GM10266 (cell line): ENCODE data around the gene SHANK3.
"Not testable (repeated sequence)": the region's sequence is repeated elsewhere in the genome, so short reads cannot be mapped to it uniquely, and the experiment has no call there.

ENCODE experiments used
- DNase-seq: peaks from one replicate; pipeline ENCODE4 v3.0.0; 2012; ENCODE audit errors: extremely low spot score
- TF ChIP-seq, protein P1 (sequence below): IDR thresholded peaks from 2 replicates; pipeline ENCODE4 v1.5.1; 2012; ENCODE audit warnings: mild to moderate bottlenecking, low read depth; ENCODE audit not compliant: control insufficient read depth, insufficient read depth; ENCODE audit errors: missing control alignments

SHANK3 gene

GRCh38 chr22:50627642-50628542 is 44.7 kb upstream of the SHANK3 start, which contains the start of gene ARSA:
ARSA (minus strand) TSS chr22:50628152; CDS start chr22:50627779, 373 bp downstream.
- DNase-seq, result peak; percentile 93
- TF ChIP-seq, protein P1, sequence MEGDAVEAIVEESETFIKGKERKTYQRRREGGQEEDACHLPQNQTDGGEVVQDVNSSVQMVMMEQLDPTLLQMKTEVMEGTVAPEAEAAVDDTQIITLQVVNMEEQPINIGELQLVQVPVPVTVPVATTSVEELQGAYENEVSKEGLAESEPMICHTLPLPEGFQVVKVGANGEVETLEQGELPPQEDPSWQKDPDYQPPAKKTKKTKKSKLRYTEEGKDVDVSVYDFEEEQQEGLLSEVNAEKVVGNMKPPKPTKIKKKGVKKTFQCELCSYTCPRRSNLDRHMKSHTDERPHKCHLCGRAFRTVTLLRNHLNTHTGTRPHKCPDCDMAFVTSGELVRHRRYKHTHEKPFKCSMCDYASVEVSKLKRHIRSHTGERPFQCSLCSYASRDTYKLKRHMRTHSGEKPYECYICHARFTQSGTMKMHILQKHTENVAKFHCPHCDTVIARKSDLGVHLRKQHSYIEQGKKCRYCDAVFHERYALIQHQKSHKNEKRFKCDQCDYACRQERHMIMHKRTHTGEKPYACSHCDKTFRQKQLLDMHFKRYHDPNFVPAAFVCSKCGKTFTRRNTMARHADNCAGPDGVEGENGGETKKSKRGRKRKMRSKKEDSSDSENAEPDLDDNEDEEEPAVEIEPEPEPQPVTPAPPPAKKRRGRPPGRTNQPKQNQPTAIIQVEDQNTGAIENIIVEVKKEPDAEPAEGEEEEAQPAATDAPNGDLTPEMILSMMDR, result peak; percentile 65

DNA sequence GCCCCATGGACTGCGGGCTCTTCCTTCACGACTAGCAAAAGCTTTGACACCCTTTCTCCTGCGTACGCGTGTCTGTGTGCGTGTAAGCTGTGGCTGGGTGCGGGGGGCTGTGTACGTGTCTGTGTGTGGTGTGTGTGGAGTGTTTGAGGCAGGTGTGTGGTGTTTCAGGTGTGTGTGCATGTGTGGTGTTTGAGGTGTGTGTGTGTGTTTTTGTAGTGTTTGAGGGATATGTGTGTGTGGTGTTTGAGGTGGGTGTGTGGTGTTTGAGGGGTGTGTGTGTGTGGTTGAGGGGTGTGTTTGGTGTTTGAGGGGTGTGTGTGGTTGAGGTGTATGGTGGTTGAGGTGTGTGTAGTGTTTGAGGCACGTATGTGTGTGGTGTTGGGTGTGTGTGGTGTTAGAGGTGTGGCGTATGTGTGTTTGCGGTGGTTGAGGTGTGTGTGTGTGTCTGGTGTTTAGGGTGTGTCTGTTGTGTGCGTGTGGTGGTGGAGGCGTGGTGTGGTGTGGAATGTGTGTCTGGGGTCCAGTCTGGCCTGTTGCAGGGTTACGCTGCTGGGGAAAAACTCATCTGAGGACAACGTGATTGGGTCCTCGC is 44.0 kb upstream of the SHANK3 start:
- TF ChIP-seq, protein P1, result no peak
- DNase-seq, result no peak

DNA sequence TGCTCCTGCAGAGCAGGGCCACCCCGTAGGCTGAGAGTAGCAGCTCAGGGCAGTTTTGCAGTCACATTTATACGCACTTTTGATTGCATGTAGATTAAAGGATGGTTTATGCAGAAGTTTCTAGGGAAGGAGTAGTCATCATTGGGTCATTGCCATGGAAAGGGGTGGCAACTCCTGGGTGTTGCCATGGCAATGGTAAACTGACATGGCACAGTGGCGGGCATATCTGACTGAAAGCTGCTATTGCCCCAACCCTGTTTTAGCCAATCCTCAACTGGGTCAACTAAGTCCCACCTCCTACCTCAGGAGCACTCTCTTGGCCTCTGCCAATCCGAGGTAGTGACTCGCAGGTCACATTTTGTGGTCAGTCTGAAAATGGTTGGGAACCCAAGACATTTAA is 42.2 kb upstream of the SHANK3 start:
- TF ChIP-seq, protein P1, result no peak
- DNase-seq, result no peak

DNA sequence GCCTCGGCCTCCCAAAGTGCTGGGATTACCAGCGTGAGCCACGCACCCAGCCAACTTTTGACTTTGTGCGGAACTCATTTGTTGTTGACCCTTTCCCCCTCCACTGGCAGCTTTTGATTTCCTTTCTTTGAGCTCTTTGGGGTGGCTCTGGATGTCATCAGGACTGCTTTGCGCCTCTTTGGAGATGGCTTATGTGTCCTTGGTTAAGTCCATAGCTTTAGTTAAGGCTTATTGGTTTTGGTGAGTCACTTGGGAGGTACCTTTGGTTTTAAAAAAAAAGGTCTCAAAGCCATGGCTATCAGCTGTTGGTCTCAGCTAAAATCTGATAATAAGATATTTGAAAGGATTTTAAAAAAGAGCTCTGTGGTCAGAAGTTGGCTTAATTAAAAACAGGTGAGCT is 39.5 kb upstream of the SHANK3 start:
- DNase-seq, result no peak
- TF ChIP-seq, protein P1, result no peak

GRCh38 chr22:50633771-50634170 is 38.9 kb upstream of the SHANK3 start:
- TF ChIP-seq, protein P1, result no peak
- DNase-seq, result no peak

DNA sequence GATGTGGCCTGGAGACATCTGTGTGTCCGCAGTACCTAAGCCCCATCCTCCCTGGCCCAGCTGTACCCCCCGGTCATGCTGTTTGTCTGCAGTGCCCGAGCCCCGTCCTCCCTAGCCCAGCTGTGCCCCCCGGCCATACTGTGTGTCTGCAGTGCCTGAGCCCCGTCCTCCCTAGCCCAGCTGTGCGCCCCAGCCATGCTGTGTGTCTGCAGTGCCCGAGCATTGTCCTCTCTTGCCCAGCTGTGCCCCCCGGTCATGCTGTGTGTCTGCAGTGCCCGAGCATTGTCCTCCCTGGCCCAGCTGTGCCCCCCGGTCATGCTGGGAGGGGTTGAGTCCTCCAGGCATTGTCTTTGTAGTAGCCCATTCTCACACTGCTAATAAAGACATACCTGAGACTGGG is 37.0 kb upstream of the SHANK3 start:
- DNase-seq, result no peak
- TF ChIP-seq, protein P1, result no peak

- DNase-seq, result not testable (repeated sequence)
Observed at GRCh38 chr22:50640296-50640695, 32.3 kb upstream of the SHANK3 start.
